Esophagus muscularis mucosa (tissue), 3 donors: ENCODE measurements around the gene UCN3.

Source experiments
- POLR2A ChIP-seq: fragments of 450-650 bp; IDR thresholded peaks from one replicate; pipeline ENCODE4 v1.6.1; 2017; ENCODE audit warnings: antibody characterized with exemption, moderate library complexity, mild to moderate bottlenecking, low read depth
- TF ChIP-seq, protein P1 (sequence below), 3 experiments: fragments of 200-600 bp in 2 of 3; fragments of 450-650 bp in 1 of 3; sonication (generic) in 2 of 3; IDR thresholded peaks; one replicate each; pipeline ENCODE4 v1.5.1; 2017 to 2019; ENCODE audit warnings: antibody characterized with exemption in 3 of 3, mild to moderate bottlenecking in 2 of 3, moderate library complexity in 1 of 3

DNA sequence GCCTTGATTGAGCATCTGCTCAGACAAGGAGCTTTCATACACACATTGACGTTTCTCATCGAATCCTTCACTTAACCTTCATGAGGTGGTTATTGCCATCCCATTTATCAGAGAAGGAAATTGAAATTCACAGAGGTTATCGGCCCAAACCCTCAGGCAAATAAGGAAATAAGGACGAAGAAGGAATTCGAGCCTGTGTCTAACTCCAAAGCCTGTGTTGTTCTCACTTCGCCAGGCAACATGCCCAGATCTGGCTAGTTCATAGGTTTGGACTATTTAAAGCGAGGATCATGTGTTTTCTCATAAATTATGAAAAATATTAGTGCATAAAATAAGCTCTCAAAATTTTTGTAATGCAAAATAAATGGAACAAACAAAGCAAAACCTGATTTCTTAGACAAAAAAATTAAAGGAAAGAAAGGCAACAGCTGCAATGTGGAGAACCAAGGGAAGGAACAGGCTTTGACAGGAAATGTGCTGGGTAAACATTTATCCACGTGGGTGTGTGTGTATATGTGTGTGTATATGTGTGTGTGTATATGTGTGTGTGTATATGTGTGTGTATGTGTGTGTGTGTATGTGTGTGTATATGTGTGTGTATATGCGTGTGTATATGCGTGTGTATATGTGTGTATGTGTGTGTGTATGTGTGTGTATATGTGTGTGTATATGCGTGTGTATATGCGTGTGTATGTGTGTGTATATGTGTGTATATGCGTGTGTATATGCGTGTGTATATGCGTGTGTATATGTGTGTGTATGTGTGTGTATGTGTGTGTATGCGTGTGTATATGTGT, 4.8 kb downstream of the UCN3 start:
- TF ChIP-seq POLR2A: no peak
- TF ChIP-seq, protein P1, sequence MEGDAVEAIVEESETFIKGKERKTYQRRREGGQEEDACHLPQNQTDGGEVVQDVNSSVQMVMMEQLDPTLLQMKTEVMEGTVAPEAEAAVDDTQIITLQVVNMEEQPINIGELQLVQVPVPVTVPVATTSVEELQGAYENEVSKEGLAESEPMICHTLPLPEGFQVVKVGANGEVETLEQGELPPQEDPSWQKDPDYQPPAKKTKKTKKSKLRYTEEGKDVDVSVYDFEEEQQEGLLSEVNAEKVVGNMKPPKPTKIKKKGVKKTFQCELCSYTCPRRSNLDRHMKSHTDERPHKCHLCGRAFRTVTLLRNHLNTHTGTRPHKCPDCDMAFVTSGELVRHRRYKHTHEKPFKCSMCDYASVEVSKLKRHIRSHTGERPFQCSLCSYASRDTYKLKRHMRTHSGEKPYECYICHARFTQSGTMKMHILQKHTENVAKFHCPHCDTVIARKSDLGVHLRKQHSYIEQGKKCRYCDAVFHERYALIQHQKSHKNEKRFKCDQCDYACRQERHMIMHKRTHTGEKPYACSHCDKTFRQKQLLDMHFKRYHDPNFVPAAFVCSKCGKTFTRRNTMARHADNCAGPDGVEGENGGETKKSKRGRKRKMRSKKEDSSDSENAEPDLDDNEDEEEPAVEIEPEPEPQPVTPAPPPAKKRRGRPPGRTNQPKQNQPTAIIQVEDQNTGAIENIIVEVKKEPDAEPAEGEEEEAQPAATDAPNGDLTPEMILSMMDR (IDR thresholded peaks at IDR 0.05): no peak
